Femur (tissue), 1 donor: ENCODE data around the gene WNT4.

Experiments used
- DNase-seq: peaks from one replicate; pipeline ENCODE4 v3.0.0-alpha.2; 2017

The WNT4 gene

DNA sequence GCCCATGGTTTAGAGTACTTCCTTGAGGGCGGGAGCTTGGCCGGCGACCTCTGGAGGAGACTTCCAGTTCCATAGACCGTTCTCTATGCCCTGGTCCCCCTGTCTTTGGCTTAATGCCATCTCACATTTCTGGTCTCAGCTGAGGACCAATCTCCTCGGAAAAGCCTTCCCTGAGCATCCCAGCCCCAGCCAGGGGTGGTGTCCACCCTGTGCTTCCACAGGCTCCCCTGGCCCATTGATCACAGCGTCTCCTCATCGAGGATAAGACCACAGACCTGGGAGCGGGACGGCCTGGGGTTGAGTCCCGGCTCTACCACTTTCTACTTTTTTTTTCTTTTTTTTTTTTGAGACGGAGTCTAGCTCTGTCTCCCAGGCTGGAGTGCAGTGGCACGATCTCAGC, 14.5 kb downstream of the WNT4 start:
- no peak for DNase-seq

GRCh38 chr1:22127731-22128130, 15.2 kb downstream of the WNT4 start:
- no peak for DNase-seq

- no peak for DNase-seq
These were observed 15.6 kb downstream of the WNT4 start for GRCh38 chr1:22127248-22127647.

DNA sequence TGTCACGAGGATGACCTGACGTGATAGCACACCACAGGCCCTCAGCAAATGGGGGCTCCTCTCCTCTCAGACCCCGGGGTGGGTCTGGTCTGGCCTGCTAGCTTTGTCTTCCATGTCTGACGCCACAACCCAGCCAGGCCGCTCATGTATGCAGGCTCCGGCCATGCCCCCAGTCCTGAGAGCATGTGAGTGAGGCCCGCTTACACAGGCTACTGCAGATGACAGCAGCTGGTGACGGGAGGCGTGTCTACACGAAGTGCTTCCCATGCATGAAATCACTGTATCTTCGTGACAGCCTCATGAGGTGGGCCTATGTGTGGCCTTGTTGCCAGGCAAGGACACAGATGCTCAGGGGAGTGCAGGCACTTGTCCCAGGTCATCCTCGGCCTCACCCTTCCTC, 16.4 kb downstream of the WNT4 start:
- DNase-seq = no peak

DNA sequence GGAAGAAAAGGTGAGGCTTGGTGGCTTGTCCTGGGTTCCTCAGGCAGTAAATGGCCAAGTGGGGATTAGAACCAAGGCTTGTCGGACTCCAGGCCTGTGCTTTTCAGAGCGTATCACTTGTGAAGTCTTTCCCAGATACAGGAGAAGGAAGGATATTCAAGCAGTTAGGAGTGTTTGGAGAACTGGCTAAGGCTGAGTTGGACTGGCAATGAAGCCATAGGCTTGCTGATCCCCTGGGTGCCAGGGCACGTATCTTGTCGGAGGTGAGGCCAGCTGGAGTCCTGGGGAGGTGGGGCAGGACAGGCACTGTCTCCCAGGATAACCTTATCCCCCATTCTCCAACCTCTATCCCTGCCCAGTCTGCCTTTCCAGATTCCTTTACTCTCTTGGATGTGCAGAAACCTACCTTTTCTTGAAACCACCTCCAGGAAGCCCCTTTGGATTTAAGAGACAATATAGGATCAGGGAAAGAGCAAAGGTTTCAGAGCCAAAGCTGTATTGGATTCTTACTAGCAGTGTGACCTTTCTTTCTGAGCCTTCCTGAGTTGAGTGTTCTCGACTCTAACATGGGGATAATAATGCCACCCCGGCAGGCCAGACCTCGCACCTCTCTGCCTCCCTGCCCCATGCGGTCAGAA, 18.2 kb downstream of the WNT4 start:
- DNase-seq = no peak

DNA sequence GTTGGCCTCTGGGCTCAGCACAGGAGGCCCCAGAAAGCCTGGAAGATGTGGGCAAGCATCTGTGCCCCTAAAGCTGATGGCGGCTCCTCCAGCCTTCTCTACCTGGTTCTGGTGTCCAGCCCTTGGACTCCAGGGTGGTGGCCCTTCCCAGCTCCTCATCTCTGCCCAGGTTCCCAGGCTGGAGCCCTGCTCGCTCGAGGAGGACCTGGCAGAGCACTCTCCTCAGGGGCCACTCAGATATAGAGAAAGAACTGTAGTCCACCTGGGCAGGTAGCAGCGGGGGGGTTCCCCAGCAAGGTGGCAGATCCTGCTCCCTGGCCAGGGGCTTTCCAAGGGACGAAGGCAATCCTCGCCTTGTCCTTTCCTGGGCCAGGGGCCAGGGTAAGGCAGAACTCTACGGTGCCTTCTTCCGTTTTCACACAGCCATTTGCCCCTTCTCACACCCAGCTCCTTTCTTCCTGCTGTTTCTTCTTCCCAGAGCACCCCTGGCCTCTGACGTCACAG, 18.9 kb downstream of the WNT4 start:
- DNase-seq = no peak

DNA sequence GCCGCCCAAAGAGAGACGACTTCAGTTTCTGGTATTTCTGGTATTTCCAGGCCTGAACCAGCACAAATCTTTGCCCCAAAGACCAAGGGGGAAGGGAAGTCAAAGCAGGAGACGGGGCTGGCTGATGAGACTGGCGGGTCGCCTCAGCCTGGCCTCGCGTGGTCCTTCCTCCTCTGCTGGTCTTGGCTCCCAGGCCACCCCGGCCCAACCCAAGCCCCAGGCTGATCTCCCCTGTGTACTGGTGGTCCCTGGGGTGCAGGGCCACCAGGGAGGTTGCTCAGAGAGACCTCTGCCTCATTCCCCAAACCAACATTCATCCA, 19.9 kb downstream of the WNT4 start:
- no peak for DNase-seq

- DNase-seq = no peak
These were observed 20.4 kb downstream of the WNT4 start for GRCh38 chr1:22122273-22123070.

- DNase-seq = no peak
These were observed 21.4 kb downstream of the WNT4 start for GRCh38 chr1:22121421-22121911.

GRCh38 chr1:22120469-22120790, 22.5 kb downstream of the WNT4 start:
- no peak for DNase-seq

GRCh38 chr1:22119626-22120468, 23.1 kb downstream of the WNT4 start:
- DNase-seq = no peak

DNA sequence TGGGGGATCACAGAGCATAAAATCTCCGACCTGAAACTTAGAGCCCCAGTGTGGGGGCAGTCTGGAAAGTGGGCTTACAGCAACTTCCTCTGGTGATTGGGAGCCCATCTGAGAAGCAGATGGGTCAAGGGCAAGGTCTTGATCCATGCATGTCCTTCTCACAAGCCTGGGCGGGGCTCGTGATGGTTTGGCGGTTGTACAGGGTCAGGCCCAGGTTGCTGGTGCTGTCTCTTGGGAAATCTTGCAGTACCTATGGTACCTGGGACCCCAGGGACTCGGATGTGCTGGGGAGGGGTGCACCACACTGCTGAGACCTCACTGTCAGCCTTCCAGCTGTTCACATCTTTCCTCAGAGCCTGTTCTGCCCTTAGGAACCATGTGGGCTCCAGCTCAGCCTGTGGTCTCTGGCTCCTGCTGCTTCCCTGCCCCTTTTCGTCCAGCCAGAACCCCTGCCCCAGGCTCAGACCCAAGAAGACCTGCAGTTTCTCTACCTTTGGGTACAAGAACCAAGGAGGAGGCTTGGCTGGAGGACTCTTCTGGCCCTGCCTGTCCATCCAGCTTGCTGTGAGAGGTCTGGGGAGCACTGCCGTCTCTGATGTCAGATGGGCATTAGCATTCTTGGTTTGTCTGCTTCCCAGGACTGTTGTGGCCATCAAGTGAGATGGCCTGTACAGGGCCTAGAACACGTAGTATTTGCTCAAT, 24.5 kb downstream of the WNT4 start:
- DNase-seq = no peak

- no peak for DNase-seq
These were observed 25.0 kb downstream of the WNT4 start for GRCh38 chr1:22117851-22118250.

- DNase-seq = no peak
These were observed 25.7 kb downstream of the WNT4 start for GRCh38 chr1:22117238-22117637.

DNA sequence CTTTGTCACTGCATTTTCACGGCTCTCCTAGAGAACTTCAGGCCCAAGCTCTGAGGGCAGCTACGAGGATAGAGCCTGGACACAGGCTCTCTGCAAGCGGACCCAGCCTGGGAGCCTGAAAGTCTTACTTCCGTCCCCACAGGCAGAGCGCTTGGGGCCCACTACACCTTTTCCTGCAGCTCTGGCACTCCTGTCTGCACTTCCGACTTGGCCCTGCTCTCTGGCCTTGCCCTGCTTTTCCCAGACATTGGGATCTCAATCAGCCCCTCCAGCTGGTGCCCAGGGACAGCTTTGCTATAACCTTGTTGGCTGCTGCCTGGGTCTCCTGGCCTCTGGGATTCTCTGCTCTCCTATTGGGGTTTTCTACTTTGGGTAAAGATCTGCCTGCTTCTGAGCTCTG, 27.6 kb downstream of the WNT4 start:
- DNase-seq = no peak

- peak; percentile 80 for DNase-seq
These were observed 28.5 kb downstream of the WNT4 start for GRCh38 chr1:22114083-22115012.

DNA sequence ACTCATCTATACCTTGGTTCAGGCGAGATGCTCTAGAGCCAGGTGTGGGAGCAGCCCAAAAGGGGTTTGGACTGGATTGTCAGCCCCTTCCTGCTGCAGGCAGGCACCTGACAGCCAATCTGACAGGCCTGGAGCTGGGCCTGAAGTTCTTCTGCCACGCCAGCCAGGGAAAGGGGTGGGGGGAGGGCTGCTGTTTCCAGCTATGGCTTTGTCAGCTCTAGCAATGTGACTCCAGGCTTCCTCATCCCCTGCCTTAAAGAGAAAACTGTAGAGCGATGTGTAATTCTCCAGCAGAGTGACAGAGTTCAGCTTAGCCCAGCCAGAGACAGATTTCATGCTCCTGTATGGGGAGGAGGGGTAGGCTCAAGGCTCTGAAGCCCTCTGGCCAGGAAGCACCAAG, 30.3 kb downstream of the WNT4 start:
- DNase-seq = no peak

- DNase-seq = no peak
These were observed 31.3 kb downstream of the WNT4 start for GRCh38 chr1:22111620-22112019.

DNA sequence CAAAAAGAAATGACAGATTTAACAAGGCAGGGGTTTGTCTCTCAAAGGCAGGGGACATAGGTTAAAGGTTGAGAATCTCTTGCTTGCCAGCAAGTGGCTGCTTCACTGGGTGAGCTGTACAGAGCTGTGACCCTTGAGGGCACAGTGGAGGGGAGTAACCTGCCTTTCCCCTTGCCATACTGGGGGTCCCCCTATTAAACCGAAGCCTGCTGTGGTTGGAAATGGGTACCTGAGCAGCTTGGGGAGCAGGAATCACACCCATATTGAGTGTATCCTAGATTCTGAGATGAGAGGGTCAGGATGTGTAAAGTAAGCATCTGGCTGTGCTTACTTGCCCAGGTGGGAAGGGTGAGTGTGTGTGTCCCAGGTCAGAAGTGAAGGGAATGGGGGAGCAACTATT, 31.8 kb downstream of the WNT4 start:
- no peak for DNase-seq

DNA sequence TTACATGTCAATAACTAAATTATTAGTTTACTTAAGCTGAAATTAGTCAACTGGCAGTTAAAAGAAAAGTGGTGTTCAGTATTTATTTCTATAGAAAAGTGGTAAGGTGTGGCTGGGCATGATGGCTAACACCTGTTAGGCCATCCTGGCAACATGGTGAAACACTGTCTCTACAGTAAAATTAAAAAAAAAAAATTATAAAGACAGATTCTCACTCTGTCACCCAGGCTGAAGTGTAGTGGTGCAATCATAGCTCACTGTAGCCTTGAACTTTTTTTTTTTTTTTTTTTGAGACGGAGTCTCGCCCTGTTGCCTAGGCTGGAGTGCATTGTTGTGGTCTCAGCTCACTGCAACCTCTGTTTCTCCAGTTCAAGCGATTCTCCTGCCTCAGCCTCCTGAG, 32.9 kb downstream of the WNT4 start:
- DNase-seq = no peak

DNA sequence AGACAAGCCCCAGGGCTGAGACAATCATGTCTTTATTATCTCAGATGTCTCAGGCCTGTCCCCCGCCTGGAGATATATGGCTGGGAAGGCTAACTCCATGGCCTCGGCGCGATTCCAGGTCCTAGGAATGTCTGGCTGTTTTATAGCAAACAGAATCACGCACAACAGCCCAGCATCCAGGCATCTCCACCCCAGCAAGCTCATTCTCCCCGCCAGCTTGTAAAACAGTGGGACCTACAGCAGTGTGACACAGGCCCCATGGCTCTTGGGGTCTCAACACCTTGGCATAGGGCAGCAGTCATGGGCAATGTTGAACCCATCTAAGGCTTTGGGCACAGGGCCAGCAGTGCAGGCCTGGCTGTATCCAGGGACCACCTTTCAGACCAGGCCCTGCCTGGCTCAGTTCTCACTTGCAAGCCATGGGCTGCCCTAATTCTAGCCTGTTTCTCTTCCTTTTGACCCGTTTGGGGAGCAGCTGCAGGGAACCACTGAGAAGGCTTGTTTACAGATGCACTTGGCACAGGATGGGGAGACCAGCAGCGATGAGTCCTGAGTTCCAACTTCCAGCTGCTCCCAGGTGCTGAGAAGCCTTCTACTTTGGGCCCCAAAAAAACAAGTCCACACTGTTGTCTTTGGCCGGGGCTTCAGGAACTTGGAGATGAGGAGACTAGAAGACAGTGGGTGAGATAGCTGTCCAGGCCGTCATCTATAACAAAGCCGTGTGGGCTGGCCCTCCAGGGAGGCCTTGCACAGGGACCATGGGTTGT, 34.4 kb downstream of the WNT4 start:
- peak; percentile 53 for DNase-seq
